Neutrophil (primary cell): ENCODE measurements around the gene ZNF878.

Experiments used
- H3K27ac ChIP-seq: fragments of 200-600 bp; sonication (generic); 2 replicates; pipeline ENCODE4 v1.5.1; 2016; ENCODE audit warnings: mild to moderate bottlenecking, moderate library complexity
- H3K27me3 ChIP-seq: fragments of 200-600 bp; sonication (generic); 2 replicates; pipeline ENCODE4 v1.6.0; 2016; ENCODE audit warnings: mild to moderate bottlenecking
- H3K36me3 ChIP-seq: fragments of 200-600 bp; sonication (generic); 2 replicates; pipeline ENCODE4 v1.5.1; 2017
- H3K4me1 ChIP-seq, 2 experiments: fragments of 200-600 bp in 1 of 2; sonication (generic) in 1 of 2; 1 replicate in 1 of 2; 2 replicates in 1 of 2; pipeline versions ENCODE4 v1.5.1 to v1.6.1; 2013 to 2016; ENCODE audit warnings: low read depth in 1 of 2, low read length in 1 of 2, mild to moderate bottlenecking in 1 of 2, moderate library complexity in 1 of 2; ENCODE audit not compliant: control insufficient read depth in 1 of 2, insufficient read depth in 1 of 2
- H3K4me3 ChIP-seq, 2 experiments: fragments of 200-600 bp in 1 of 2; sonication (generic) in 1 of 2; 1 replicate in 1 of 2; 2 replicates in 1 of 2; pipeline ENCODE4 v1.5.1; 2013 to 2016; ENCODE audit warnings: low read depth in 1 of 2, low read length in 1 of 2, mild to moderate bottlenecking in 1 of 2, moderate library complexity in 1 of 2
- H3K9me3 ChIP-seq: fragments of 200-600 bp; sonication (generic); 2 replicates; pipeline ENCODE4 v1.5.1; 2016
- CTCF ChIP-seq: fragments of 200-600 bp; sonication (generic); IDR thresholded peaks from 2 replicates; pipeline ENCODE4 v1.5.1; 2016; ENCODE audit warnings: antibody characterized with exemption

Gene ZNF878

GRCh38 chr19:12043752-12044422 is 8.9 kb downstream of the ZNF878 start:
- Histone ChIP-seq H3K4me1 (no peaks in the 10 kb centered on the region), H3K27ac (no peak overlapping the region), H3K9me3 (peaks cover 35% of the 10 kb centered on the region), H3K4me3 (no peak overlapping the region), H3K27me3 (no peaks in the 10 kb centered on the region), H3K36me3 (no peaks in the 10 kb centered on the region)
- no peak for TF ChIP-seq CTCF

- H3K9me3 ChIP-seq, result peaks cover 35% of the 10 kb centered on the region
- TF ChIP-seq CTCF, result no peak
- no peaks in the 10 kb centered on the region for H3K36me3 ChIP-seq
- H3K4me1 ChIP-seq, result no peaks in the 10 kb centered on the region
- H3K27ac ChIP-seq, result no peak overlapping the region
- no peak overlapping the region for H3K4me3 ChIP-seq
- H3K27me3 ChIP-seq, result no peaks in the 10 kb centered on the region
Measured at GRCh38 chr19:12042893-12043292, 9.9 kb downstream of the ZNF878 start.

- H3K4me3 ChIP-seq, result peak within 1 kb of the TSS; percentile 59 to 75
- no peak for TF ChIP-seq CTCF
- no peaks in the 10 kb centered on the region for H3K9me3 ChIP-seq
- H3K36me3 ChIP-seq, result no peaks in the 10 kb centered on the region
- H3K27ac ChIP-seq, result no peak within 1 kb of the TSS
- peaks cover 10 to 16% of the 10 kb centered on the region in 2 experiments for H3K4me1 ChIP-seq
- H3K27me3 ChIP-seq, result peaks cover 14% of the 10 kb centered on the region
Measured at GRCh38 chr19:12035220-12036172, 17.3 kb downstream of the ZNF878 start, which contains the start of gene ZNF433. TSS of gene ZNF433 (minus strand) at chr19:12035679. CDS start at chr19:12035539, 140 bp downstream.

- no peaks in the 10 kb centered on the region for H3K9me3 ChIP-seq
- peak overlapping the region in 1 of 2 experiments; percentile 75 for H3K4me3 ChIP-seq
Measured at GRCh38 chr19:12034620-12035019, 18.1 kb downstream of the ZNF878 start.

GRCh38 chr19:12034198-12034597 is 18.6 kb downstream of the ZNF878 start:
- Histone ChIP-seq H3K4me3 (no peak overlapping the region), H3K27ac (no peak overlapping the region), H3K9me3 (no peaks in the 10 kb centered on the region), H3K36me3 (no peaks in the 10 kb centered on the region), H3K4me1 (peaks cover 10 to 16% of the 10 kb centered on the region in 2 experiments), H3K27me3 (peaks cover 14% of the 10 kb centered on the region)
- no peak for TF ChIP-seq CTCF

More at GRCh38 chr19:12034620-12035019, 18.1 kb downstream of the ZNF878 start:
- peaks cover 14% of the 10 kb centered on the region for H3K27me3 ChIP-seq
- H3K4me1 ChIP-seq, result peaks cover 10 to 16% of the 10 kb centered on the region in 2 experiments
- no peaks in the 10 kb centered on the region for H3K36me3 ChIP-seq
- H3K27ac ChIP-seq, result no peak overlapping the region
- no peak for TF ChIP-seq CTCF
